ENCODE data around the gene NXPH2.

NXPH2 gene

DNA sequence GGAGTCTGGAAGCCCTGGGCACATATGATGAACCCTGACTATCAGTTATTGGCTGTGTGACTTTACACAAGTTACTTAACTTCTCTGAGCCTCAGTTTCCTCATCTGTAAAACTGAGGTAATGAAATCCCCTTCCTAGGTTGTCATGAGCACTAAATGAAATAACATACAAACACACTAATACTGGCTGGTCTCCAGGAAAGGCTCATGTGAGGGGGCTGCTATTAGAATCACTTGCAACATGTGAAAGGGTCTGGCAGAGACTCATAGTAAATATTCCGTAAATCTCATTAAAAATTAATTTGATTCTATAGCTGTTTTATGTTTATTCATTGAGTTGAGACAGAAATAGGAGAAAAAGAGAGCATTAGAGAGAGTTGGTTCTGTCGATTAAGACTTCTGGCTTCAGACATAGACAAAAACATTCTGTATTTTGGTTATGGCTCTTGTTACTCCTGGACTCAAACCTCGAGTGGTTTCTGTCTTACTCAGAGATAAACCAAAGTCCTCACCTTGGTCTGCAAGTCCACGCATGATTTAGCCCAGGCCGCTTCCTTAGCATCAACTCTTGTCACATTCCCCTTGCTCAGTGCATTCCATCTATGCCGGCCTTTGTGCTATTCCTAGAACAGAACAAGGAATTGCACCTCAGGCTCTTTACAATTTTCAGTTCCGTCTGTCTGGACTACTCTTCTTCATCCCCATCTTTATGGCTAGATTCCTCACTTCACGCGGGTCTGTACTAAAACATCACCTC, 139.1 kb downstream of the NXPH2 start:
- in situ Hi-C loops (cut with HindIII; ENCODE audit: low sequenced_read_pairs), result no loop called here

DNA sequence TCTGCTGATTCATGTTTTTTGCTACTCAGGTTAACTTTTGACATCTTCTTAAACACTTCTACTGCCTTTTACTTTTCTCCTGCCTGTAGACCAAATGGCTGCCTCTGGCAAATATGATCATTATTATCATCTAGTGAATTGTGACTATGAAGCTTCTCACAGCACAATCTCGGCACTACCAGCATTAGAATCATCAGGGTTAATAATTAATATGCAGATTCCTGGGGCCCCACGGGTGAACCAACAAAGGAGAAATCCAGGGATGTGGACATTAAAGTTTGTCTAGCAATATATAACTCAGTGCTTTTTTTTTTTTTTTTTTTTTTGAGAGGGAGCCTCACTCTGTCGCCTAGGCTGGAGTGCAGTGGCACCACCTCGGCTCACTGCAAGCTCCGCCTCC, 142.5 kb downstream of the NXPH2 start:
- in situ Hi-C loops (cut with HindIII; ENCODE audit: low sequenced_read_pairs), result no loop called here

DNA sequence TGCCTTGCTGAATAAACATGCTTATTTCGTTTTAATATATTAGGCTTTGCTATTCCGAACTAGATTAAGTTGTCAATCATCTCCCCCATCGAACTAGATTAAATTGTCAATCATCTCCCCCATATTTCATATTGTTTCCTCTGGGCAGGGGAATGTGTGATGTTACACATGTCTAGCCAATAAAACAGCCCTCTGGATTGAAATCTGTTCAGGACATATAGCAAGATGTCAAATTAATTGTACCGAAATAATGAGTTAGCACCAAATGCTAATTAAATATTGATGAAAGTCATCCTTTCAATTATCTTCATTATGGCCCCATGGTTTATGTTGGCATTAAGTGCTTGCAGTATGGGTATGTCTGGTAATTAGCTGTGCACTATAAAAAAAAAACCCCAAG, 143.1 kb downstream of the NXPH2 start:
- in situ Hi-C loops (cut with HindIII; ENCODE audit: low sequenced_read_pairs), result no loop called here

DNA sequence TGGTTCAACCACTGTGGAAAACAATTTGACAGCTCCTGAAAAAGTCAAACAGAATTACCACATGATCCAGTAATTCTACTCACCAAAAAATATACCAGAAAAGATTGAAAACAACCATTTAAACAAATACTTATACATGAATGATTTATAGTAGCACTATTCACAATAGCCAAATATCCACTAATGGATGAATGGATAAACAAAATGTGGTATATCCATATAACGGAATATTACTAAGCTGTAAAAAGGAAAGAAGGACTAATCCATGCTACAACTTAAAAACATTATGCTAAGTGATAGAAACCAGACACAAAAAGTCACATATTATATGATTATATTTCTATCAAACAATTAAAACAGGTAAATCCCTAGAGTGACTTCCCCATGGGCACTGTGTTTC, 147.1 kb downstream of the NXPH2 start:
- in situ Hi-C loops (cut with HindIII; ENCODE audit: low sequenced_read_pairs), result no loop called here

DNA sequence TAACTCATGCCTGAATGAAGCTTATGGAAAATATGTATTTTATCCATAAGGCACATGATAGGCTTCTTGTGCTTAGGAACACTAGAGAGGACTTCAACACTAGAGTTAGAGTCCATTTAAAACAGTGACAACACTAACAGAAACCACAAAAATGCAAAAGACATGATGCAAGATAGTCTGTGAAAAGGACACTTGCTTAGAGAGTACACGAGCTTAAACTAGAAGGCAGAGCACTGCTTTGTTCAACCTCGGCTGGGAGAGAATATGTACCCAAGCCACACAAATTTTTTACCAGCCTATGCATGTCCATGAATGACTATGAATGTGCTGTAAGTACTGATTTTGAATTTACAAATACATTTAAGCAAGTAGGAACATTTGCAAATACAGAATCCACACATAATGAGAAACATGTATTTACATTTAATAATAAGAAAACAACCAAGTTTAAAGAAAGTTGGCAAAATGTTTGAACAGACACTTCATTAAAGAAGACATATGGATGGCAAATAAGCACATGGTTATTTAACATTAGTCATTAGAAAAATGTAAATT, 148.0 kb downstream of the NXPH2 start:
- in situ Hi-C loops (cut with HindIII; ENCODE audit: low sequenced_read_pairs), result no loop called here

- in situ Hi-C loops (cut with HindIII; ENCODE audit: low sequenced_read_pairs), result no loop called here
These were observed 150.0 kb downstream of the NXPH2 start for GRCh38 chr2:138630164-138630563.

GRCh38 chr2:138626148-138626547, 154.0 kb downstream of the NXPH2 start:
- in situ Hi-C loops (cut with HindIII; ENCODE audit: low sequenced_read_pairs), result no loop called here

DNA sequence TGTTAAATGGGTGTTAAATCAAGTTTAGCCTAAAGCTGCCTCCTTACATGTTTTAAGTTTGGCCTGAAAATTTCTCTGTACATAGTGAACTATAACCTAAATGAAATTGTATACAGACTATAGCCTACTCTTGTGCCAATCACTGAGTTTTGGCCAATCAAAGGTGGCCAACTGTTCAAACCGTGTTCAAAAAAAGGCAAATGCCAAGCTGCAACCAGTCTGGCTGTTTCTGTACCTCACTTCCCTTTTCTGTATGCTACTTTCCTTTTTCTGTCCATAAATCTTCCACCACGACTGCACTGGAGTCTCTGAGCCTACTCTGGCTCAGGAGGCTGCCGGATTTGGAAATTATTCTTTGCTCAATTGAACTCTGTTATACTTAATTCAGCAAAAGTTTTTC, 157.6 kb downstream of the NXPH2 start:
- in situ Hi-C loops (cut with HindIII; ENCODE audit: low sequenced_read_pairs), result no loop called here

DNA sequence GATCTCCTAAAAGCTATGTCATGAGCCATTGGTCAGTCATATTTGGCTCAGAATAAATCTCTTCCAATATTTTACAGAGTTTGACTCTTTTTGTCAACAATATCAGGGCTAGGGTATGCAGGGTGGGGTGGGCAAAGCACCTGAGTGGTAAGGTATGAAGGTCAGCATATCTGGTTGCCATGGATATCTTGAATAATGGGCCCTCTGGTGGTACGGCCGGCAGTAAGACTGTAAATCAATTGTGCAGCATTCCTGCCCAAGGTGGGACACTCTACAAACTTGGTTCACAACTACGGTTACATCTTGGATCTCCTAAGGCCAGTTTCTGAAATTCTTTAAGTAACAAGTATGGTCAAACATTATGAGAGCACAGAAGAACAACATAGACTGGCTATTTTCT, 159.1 kb downstream of the NXPH2 start:
- in situ Hi-C loops (cut with HindIII; ENCODE audit: low sequenced_read_pairs), result no loop called here

- in situ Hi-C loops (cut with HindIII; ENCODE audit: low sequenced_read_pairs), result no loop called here
These were observed 159.8 kb downstream of the NXPH2 start for GRCh38 chr2:138620431-138620830.

Data from DLD1 (cell line).